PC-9 (cell line): Measurements from ENCODE around the gene FIGNL2.

ENCODE experiments used
- CTCF ChIP-seq: fragments of 200-600 bp; sonication (generic); conservative IDR thresholded peaks from 2 replicates; pipeline ENCODE4 v1.6.1; 2017; ENCODE audit warnings: mixed run types, antibody characterized with exemption, mild to moderate bottlenecking, moderate library complexity
- EZH2 ChIP-seq: fragments of 200-600 bp; sonication (generic); IDR thresholded peaks from 2 replicates; pipeline ENCODE4 v1.8.0; 2017; ENCODE audit warnings: antibody characterized with exemption, low read depth

GRCh38 chr12:51891843-51892242 lies 43.3 kb upstream of the FIGNL2 start:
- TF ChIP-seq CTCF (peak; percentile 58), EZH2 (no peak)
